Stimulated activated CD8-positive, alpha-beta memory T cell treated with anti-CD3 and anti-CD28 coated beads, Interleukin-7, amount 100 ng/mL, for 1 hour (primary cell): Measurements from ENCODE around the gene AQP3.
"Not testable (repeated sequence)": the region's sequence is repeated elsewhere in the genome, so short reads cannot be mapped to it uniquely, and the experiment has no call there.

Experiments used
- DNase-seq, 2 donors: peaks; one replicate each; pipeline ENCODE4 v3.0.0-alpha.2; 2020; ENCODE audit warnings: low read depth in 2 of 2

The AQP3 gene

GRCh38 chr9:33465096-33465495, 17.7 kb upstream of the AQP3 start:
- DNase-seq: no peak

GRCh38 chr9:33464045-33464636, 16.7 kb upstream of the AQP3 start:
- no peak for DNase-seq

GRCh38 chr9:33463151-33463550, 15.8 kb upstream of the AQP3 start:
- no peak for DNase-seq

DNA sequence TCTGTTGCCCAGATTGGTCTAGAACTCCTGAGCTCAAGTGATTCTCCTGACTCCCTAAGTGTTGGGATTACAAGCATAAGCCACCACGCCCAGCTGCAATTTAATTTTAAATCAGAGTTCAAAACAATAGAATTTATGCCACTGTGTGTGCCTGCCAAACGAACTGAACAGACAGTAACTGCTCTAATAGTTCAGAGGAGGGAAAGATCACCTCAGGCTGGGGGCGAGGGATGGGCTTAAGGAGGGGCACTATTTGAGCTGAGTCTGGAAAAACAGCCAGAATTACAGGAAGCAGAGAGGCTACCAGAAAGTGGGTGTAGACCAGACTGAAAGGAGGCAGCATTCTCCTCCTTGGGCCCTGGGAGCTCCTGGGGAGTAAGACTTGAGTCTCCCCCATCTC, 14.1 kb upstream of the AQP3 start:
- DNase-seq: no peak

DNA sequence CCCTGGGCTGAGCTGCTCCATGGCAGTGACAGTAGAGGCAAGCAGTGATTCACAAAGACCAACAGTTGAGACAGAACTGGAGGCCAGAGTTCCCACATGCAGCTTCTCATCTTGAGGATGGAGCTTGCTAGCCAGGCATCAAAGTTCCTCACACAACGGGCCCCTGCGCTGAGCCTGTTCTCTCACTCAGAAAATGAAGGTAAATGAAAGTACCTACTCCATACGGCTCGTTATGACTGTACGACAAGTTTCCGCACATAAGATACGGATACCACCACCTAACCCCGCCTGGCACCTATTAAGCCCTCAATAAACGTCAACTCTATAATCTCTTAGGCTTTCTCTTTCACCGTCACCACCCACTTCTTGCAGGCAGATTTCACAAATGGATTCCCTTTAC, 13.5 kb upstream of the AQP3 start:
- no peak for DNase-seq

GRCh38 chr9:33459115-33459514, 11.7 kb upstream of the AQP3 start:
- no peak for DNase-seq

DNA sequence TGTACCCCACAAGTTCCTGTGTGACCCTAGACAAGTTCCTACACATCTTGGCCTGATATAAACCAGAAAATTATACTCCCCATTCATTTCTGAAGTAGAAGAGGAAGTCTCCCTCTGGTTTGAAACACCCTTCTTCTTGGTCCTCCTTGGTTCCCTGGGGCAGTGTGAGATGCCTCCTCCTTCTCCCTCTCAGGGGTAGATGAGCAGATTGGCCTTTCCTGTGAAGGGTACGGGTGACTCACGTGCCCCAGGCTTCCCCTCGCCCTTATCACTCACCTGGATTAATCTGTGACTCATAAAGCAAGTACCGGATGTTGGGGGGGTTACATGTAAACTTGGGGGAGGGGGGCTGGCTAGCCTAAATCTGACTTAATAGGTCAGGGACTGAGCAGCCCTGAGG, 11.1 kb upstream of the AQP3 start:
- DNase-seq: peak in 1 of 2 donors; percentile 36

DNA sequence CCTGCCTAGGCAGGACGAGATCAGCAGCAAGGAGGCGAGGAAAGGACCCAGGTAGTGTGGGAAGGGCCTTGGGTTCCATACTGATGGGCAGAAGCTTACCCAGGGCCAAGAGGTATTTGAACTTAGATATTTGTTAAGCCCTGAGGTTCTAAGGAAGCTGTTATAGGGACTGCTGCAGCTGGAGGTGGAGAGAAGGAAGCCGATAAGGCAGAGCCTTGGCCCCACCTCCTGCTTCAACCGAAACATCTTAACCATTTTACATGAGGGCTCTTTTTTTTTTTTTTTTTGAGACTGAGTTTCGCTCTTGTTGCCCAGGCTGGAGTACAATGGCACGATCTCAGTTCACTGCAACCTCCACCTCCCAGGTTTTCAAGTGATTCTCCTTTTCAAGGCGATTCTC, 8.6 kb upstream of the AQP3 start:
- no peak for DNase-seq

DNA sequence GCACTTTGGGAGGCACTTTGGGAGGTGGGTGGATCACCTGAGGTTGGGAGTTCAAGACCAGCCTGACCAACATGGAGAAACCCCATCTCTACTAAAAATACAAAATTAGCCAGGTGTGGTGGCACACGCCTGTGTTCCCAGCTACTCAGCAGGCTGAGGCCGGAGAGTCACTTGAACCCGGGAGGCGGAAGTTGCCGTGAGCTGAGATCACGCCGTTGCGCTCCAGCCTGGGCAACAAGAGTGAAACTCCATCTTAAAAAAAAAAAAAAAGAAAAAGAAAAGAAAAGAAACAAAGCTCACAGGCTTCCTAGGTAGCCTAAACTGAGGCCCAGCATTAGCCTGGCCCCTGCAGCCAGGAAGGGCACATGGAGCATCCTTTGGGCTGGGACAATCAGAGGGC, 8.1 kb upstream of the AQP3 start:
- DNase-seq: not testable (repeated sequence)

DNA sequence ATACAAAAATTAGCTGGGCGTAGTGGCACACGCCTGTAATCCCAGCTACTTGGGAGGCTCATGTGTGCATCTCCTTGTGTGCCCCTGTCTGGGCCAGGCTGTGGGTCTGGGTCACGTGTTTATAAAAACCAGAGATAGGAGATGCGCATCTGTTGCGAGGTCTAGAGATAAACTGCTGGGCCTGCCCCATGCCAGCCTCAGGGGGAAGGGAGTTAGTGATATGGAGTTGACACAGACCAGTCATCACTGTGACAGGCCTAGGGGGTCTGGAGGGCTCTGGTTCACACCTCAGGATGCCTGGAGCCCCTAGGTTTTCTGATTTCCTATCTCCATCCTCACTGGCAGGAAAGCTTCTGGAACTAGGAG, 7.3 kb upstream of the AQP3 start:
- not testable (repeated sequence) for DNase-seq

GRCh38 chr9:33453999-33454660, 6.7 kb upstream of the AQP3 start:
- no peak for DNase-seq

GRCh38 chr9:33453286-33453860, 6.0 kb upstream of the AQP3 start:
- DNase-seq: no peak

GRCh38 chr9:33452828-33453271, 5.5 kb upstream of the AQP3 start:
- peak in 1 of 2 donors; percentile 13 for DNase-seq

DNA sequence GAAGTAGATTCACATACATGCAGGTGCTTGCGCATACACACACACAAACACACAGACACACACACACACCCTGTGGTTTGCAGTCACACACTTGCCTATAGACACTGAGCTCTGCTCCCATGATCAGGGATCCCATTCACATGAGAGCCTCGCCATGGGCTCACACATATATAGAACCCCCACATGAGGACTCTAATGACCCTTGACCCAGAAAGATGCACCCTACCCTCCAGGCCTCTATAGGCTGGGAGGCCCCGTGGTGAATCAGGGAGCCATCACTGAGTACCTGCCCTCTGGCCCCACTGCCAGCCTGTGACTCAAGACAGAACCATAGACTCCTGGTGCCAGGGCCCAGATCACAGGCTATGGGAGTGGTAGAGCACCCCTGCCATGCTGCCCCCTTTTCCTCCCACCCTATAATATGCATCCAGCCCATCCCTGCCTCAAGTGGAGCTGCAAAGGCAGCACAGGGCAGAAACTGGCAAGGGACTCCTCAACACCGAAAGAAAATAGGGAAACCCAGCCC, 3.3 kb upstream of the AQP3 start:
- DNase-seq: no peak

DNA sequence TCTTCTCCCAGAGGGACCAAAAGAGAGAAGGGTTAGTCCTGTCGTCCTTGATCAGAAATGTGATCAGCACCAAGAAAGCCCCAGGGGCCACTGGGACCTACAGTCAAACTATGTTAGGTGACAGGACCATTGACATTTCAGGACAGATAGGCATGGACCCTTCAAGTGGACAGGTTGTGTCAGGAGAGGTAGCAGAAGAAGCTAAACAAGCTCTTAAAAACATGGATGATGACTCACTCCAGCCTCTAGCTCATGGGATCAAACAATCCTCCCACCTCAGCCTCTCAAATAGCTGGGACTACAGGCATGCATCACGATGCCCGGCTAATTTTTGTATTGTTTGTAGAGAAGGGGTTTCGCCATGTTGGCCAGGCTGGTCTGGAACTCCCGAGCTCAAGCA, 2.3 kb upstream of the AQP3 start:
- no peak for DNase-seq

GRCh38 chr9:33447799-33448553, 583 bp upstream of the AQP3 start:
- DNase-seq: no peak

- no peak for DNase-seq
Measured at GRCh38 chr9:33446240-33446945, 1.0 kb downstream of the AQP3 start.

DNA sequence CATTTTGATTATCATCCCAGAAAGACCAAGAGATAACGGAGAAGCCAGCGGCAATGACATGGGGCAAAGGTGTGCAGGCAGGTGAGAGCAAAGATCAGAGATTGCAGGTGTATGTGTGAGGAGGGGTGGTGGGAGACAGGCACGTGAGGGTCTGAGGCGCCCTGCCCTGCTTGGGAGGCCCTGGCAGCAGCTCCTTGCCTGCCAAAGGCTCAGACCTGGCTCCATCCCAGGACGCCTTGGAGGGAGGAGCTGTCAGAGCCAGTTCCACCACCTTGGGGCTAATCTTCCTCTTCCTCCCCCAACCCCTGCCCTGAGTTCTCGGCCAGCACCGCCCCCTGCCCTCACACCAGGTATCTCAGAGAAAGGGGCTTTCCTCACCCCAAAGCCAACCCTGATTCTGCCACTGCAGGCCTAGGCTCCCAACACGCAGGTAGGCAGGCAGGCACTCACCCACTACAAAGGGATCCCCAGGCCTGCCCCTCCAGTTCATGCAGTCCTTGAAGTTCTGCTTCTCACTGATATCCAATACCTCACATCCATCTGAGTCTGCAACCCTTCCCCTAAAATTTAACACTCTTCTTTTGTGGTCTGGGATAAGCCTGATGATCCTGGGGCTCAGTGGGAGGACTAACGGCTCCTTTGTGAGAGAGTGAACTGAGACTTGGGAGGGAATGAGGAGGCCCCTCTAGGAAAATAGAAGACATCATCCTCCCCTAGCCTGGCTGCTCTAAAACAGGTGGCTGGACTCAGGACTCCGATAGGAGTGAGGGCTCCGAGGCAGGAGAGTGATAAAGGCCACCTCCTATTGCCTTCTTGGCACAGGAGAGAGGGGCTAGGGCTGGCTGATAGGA, 1.8 kb downstream of the AQP3 start:
- no peak for DNase-seq

GRCh38 chr9:33443464-33444154, 3.8 kb downstream of the AQP3 start:
- no peak for DNase-seq

GRCh38 chr9:33443047-33443446, 4.3 kb downstream of the AQP3 start:
- no peak for DNase-seq
